Measurements from ENCODE around the gene LIN28A. TPM values are rescaled to one million over a fixed set of nuclear protein-coding genes. Genes with fewer than 3 reads are reported as not detected.

Gene LIN28A
- total RNA-seq, 4 donors from 2014 or later, result not detected

DNA sequence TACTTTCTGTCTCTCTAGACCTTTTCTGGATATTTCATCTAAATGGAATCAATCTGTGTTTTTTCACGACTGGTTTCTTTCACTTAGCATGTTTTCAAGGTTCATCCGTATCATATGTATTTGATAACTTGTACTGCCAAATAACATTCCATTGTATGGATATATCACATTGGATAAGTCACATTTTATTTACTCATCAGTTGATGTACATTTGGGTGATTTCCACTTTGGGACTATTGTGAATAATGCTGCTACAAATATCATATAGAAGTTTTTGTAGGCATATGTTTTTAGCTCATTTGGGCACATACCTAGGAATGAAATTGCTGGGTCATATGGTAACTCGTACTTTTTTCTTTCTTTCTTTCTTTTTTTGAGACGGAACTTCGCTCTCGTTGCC, 68.4 kb downstream of the LIN28A start:
- H3K9me3 ChIP-seq, result no peaks in the 10 kb centered on the region
- H3K4me3 ChIP-seq, result no peak overlapping the region
- H3K27ac ChIP-seq, result no peak overlapping the region
- H3K36me3 ChIP-seq, result peaks cover 0 to 51% (median 4%) of the 10 kb centered on the region in 3 donors
- 87 to 91% methylated on average over 6 of the region's 6 CpGs for WGBS, 2 donors
- no peak for TF ChIP-seq POLR2A (IDR thresholded peaks at IDR 0.05)
- TF ChIP-seq, protein P1, sequence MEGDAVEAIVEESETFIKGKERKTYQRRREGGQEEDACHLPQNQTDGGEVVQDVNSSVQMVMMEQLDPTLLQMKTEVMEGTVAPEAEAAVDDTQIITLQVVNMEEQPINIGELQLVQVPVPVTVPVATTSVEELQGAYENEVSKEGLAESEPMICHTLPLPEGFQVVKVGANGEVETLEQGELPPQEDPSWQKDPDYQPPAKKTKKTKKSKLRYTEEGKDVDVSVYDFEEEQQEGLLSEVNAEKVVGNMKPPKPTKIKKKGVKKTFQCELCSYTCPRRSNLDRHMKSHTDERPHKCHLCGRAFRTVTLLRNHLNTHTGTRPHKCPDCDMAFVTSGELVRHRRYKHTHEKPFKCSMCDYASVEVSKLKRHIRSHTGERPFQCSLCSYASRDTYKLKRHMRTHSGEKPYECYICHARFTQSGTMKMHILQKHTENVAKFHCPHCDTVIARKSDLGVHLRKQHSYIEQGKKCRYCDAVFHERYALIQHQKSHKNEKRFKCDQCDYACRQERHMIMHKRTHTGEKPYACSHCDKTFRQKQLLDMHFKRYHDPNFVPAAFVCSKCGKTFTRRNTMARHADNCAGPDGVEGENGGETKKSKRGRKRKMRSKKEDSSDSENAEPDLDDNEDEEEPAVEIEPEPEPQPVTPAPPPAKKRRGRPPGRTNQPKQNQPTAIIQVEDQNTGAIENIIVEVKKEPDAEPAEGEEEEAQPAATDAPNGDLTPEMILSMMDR (IDR thresholded peaks at IDR 0.05), result no peak
- DNase-seq, result no peak
- no peaks in the 10 kb centered on the region for H3K27me3 ChIP-seq
- intact Hi-C loops (cut with DNase I), result no loop called here
- peaks cover under 1 to 16% (median 4%) of the 10 kb centered on the region in 3 donors for H3K4me1 ChIP-seq

Other genes with a start within 250 kb of the LIN28A start
- gene C1orf232, start 241.9 kb upstream of the LIN28A start, total RNA-seq, result not detected
- 10 to 100 TPM; 19.2 to 45.6 (median 24.7) TPM for gene ZNF593, start 240.9 kb upstream of the LIN28A start, total RNA-seq
- not detected for gene ZNF593OS, start 239.0 kb upstream of the LIN28A start, total RNA-seq
- gene CNKSR1, start 233.3 kb upstream of the LIN28A start, total RNA-seq, result 10 to 100 TPM; 17.8 to 43.3 (median 25.9) TPM
- gene CATSPER4, start 220.2 kb upstream of the LIN28A start, total RNA-seq, result not detected
- 10 to 100 TPM in 3 of 4 donors, 1 to 10 TPM in 1; 7.5 to 14.7 (median 12.5) TPM for gene CEP85, start 176.6 kb upstream of the LIN28A start, total RNA-seq
- gene SH3BGRL3, start 130.7 kb upstream of the LIN28A start, total RNA-seq, result 100 to 1,000 TPM in 2 of 4 donors, 10 to 100 TPM in 2; 76.9 to 163 (median 106) TPM
- 1 to 10 TPM; 3.2 to 9.2 (median 3.7) TPM for gene UBXN11, start 104.2 kb upstream of the LIN28A start, total RNA-seq
- 10 to 100 TPM in 2 of 4 donors, 1 to 10 TPM in 2; 1.9 to 22.1 (median 9.4) TPM for gene CD52, start 92.9 kb upstream of the LIN28A start, total RNA-seq
- 100 to 1,000 TPM in 3 of 4 donors, 10 to 100 TPM in 1; 35.8 to 305 (median 122) TPM for gene CRYBG2, start 56.7 kb upstream of the LIN28A start, total RNA-seq
- under 1 TPM in 2 of 4 donors, not detected in 2; 0.26 to 0.95 TPM for gene ZNF683, start 38.1 kb upstream of the LIN28A start, total RNA-seq
- gene DHDDS, start 21.5 kb downstream of the LIN28A start, total RNA-seq, result 10 to 100 TPM; 30.3 to 49.7 (median 37.9) TPM
- 100 to 1,000 TPM; 105 to 312 (median 243) TPM for gene HMGN2, start 61.6 kb downstream of the LIN28A start, total RNA-seq
- 10 to 100 TPM; 24.0 to 49.7 (median 37.7) TPM for gene RPS6KA1, start 118.9 kb downstream of the LIN28A start, total RNA-seq